GM23248 (cell line): ENCODE data around the gene SMARCD3.

Experiments
- EZH2 ChIP-seq: fragments of 200-600 bp; sonication (generic); IDR thresholded peaks from 2 replicates; pipeline ENCODE4 v1.6.1; 2018; ENCODE audit warnings: antibody characterized with exemption, mild to moderate bottlenecking; ENCODE audit not compliant: insufficient read depth, poor library complexity, severe bottlenecking
- EZH2phosphoT487 ChIP-seq: fragments of 200-600 bp; sonication (generic); IDR thresholded peaks from 2 replicates; pipeline ENCODE4 v1.6.1; 2018; ENCODE audit warnings: antibody characterized with exemption, moderate library complexity, mild to moderate bottlenecking, low read depth; ENCODE audit not compliant: insufficient read depth

GRCh38 chr7:151237244-151238189 lies 11.0 kb downstream of the SMARCD3 start:
- no peak for TF ChIP-seq EZH2
- TF ChIP-seq EZH2phosphoT487, result no peak
